OCI-LY1 (cell line): ENCODE data around the gene ACVR1B.

Source experiments
- H2AFZ ChIP-seq: fragments of 200-600 bp; sonication (generic), shearing (Covaris generic); 2 replicates; pipeline ENCODE4 v1.6.0; 2014; ENCODE audit warnings: antibody characterized with exemption, mild to moderate bottlenecking, low read length
- H3F3A ChIP-seq: fragments of 200-600 bp; sonication (generic), shearing (Covaris generic); 2 replicates; pipeline ENCODE4 v1.6.0; 2014; ENCODE audit warnings: mild to moderate bottlenecking, antibody characterized with exemption, low read length, moderate library complexity; ENCODE audit not compliant: insufficient read depth
- H3K27ac ChIP-seq: fragments of 200-600 bp; sonication (generic); 2 replicates; pipeline ENCODE4 v1.5.1; 2014; ENCODE audit warnings: low read length, mixed run types, mild to moderate bottlenecking, low read depth; ENCODE audit not compliant: poor library complexity, severe bottlenecking
- H3K27me3 ChIP-seq: fragments of 200-600 bp; sonication (generic); 2 replicates; pipeline ENCODE4 v1.6.0; 2014; ENCODE audit warnings: antibody characterized with exemption, mild to moderate bottlenecking, low read length, moderate library complexity; ENCODE audit not compliant: insufficient read depth
- H3K36me3 ChIP-seq: fragments of 200-600 bp; sonication (generic); 2 replicates; pipeline ENCODE4 v1.6.1; 2014; ENCODE audit warnings: mild to moderate bottlenecking, antibody characterized with exemption, low read length, moderate library complexity, mixed read lengths; ENCODE audit not compliant: insufficient read depth
- H3K4me1 ChIP-seq: fragments of 200-600 bp; sonication (generic); 2 replicates; pipeline ENCODE4 v1.5.1; 2014; ENCODE audit warnings: mild to moderate bottlenecking, low read length, moderate library complexity; ENCODE audit not compliant: insufficient read depth, severe bottlenecking
- H3K4me2 ChIP-seq: fragments of 200-600 bp; sonication (generic), shearing (Covaris generic); 2 replicates; pipeline ENCODE4 v1.6.1; 2014; ENCODE audit warnings: low read length
- H3K4me3 ChIP-seq: fragments of 200-600 bp; sonication (generic); 2 replicates; pipeline ENCODE4 v1.5.1; 2014; ENCODE audit warnings: low read length, low read depth, mild to moderate bottlenecking, mixed read lengths; ENCODE audit not compliant: poor library complexity, severe bottlenecking
- H3K79me2 ChIP-seq: fragments of 200-600 bp; shearing (Covaris generic); 2 replicates; pipeline ENCODE4 v1.6.1; 2016; ENCODE audit warnings: mixed run types, low read length, mixed read lengths; ENCODE audit not compliant: insufficient read depth
- H3K9ac ChIP-seq: fragments of 200-600 bp; sonication (generic), shearing (Covaris generic); 2 replicates; pipeline ENCODE4 v1.6.1; 2014; ENCODE audit warnings: mild to moderate bottlenecking, low read length, mixed read lengths
- H3K9me2 ChIP-seq: fragments of 200-600 bp; sonication (generic), shearing (Covaris generic); 2 replicates; pipeline ENCODE4 v1.6.1; 2014; ENCODE audit warnings: low read depth, mild to moderate bottlenecking, low read length, mixed read lengths
- H3K9me3 ChIP-seq: fragments of 200-600 bp; shearing (Covaris generic); 2 replicates; pipeline ENCODE4 v1.6.1; 2014; ENCODE audit warnings: low read length, mixed read lengths
- H4K20me1 ChIP-seq: fragments of 200-600 bp; sonication (generic), shearing (Covaris generic); 2 replicates; pipeline ENCODE4 v1.6.0; 2016; ENCODE audit warnings: mild to moderate bottlenecking, low read length; ENCODE audit not compliant: insufficient read depth
- CTCF ChIP-seq: fragments of 200-600 bp; sonication (generic), shearing (Covaris generic); IDR thresholded peaks from 2 replicates; pipeline ENCODE4 v1.5.1; 2017; ENCODE audit warnings: mild to moderate bottlenecking, antibody characterized with exemption, low read length, moderate library complexity, mixed read lengths
- EZH2 ChIP-seq: fragments of 200-600 bp; sonication (generic), shearing (Covaris generic); IDR thresholded peaks from 2 replicates; pipeline ENCODE4 v1.8.0; 2017; ENCODE audit warnings: borderline replicate concordance, mixed run types, mild to moderate bottlenecking, antibody characterized with exemption, low read length, moderate library complexity, mixed read lengths

ACVR1B gene

GRCh38 chr12:51974646-51975045, 23.1 kb downstream of the ACVR1B start:
- H4K20me1 ChIP-seq: no peaks in the 10 kb centered on the region; the same call in none of the 2 replicates
- H3K36me3 ChIP-seq: peaks cover 14% of the 10 kb centered on the region; the same call in 1 of the 2 replicates
- H3K4me2 ChIP-seq: no peak overlapping the region
- H2AFZ ChIP-seq: no peak overlapping the region
- no peaks in the 10 kb centered on the region for H3K4me1 ChIP-seq
- H3K4me3 ChIP-seq: no peak overlapping the region
- TF ChIP-seq CTCF (no peak), EZH2 (no peak)
- no peaks in the 10 kb centered on the region for H3K79me2 ChIP-seq
- H3K9me3 ChIP-seq: no peaks in the 10 kb centered on the region
- H3F3A ChIP-seq: no peaks in the 10 kb centered on the region
- no peak overlapping the region for H3K9ac ChIP-seq
- H3K27ac ChIP-seq: no peak overlapping the region
- no peaks in the 10 kb centered on the region for H3K27me3 ChIP-seq
- no peaks in the 10 kb centered on the region for H3K9me2 ChIP-seq

- no peaks in the 10 kb centered on the region for H3K9me3 ChIP-seq
Measured at GRCh38 chr12:51975196-51975595, 23.7 kb downstream of the ACVR1B start.

GRCh38 chr12:51976376-51977160, 25.1 kb downstream of the ACVR1B start:
- Histone ChIP-seq H3K4me1 (peaks cover 4% of the 10 kb centered on the region), H2AFZ (no peak overlapping the region), H3K9me2 (no peaks in the 10 kb centered on the region), H3K9ac (no peak overlapping the region), H3K27me3 (no peaks in the 10 kb centered on the region), H3K4me2 (no peak overlapping the region), H3K79me2 (no peaks in the 10 kb centered on the region), H3K4me3 (no peak overlapping the region), H3K9me3 (no peaks in the 10 kb centered on the region), H4K20me1 (no peaks in the 10 kb centered on the region; the same call in 1 of the 2 replicates), H3F3A (no peaks in the 10 kb centered on the region), H3K27ac (no peak overlapping the region), H3K36me3 (peaks cover 14% of the 10 kb centered on the region; the same call in 1 of the 2 replicates)
- no peak for TF ChIP-seq CTCF
- no peak for TF ChIP-seq EZH2

More at GRCh38 chr12:51975196-51975595, 23.7 kb downstream of the ACVR1B start:
- H3K4me2 ChIP-seq: no peak overlapping the region
- H3K27ac ChIP-seq: no peak overlapping the region
- H3K4me1 ChIP-seq: no peaks in the 10 kb centered on the region
- no peaks in the 10 kb centered on the region for H3F3A ChIP-seq
- H2AFZ ChIP-seq: no peak overlapping the region
- peaks cover 14% of the 10 kb centered on the region; the same call in 1 of the 2 replicates for H3K36me3 ChIP-seq
- H3K9ac ChIP-seq: no peak overlapping the region
- H3K9me2 ChIP-seq: no peaks in the 10 kb centered on the region
- H3K79me2 ChIP-seq: no peaks in the 10 kb centered on the region
- H3K4me3 ChIP-seq: no peak overlapping the region
- no peaks in the 10 kb centered on the region for H3K27me3 ChIP-seq
- H4K20me1 ChIP-seq: no peaks in the 10 kb centered on the region; the same call in 1 of the 2 replicates
- no peak for TF ChIP-seq CTCF
- TF ChIP-seq EZH2: no peak
